Natural killer cell treated with Interleukin-12 subunit alpha and Interleukin-12 subunit beta and Interleukin-15 and Interleukin-18, amount 100 ng/mL, for 72 hours (primary cell): ENCODE measurements around the gene MDFIC. TPM values are rescaled to one million over a fixed set of nuclear protein-coding genes. Genes with fewer than 3 reads are reported as not detected.

Experiments used
- ATAC-seq, 2 donors: fragments of 150-1000 bp; cut with Tn5 transposase in 1 of 2; sonication (Bioruptor Pico), chemical (Tn5 transposase) in 1 of 2; 2 replicates each; pipeline ENCODE4 v1.10.0; 2021
- DNase-seq: peaks from one replicate; pipeline ENCODE4 v3.0.0; 2022; ENCODE audit warnings: low spot score
- H3K27ac Mint-ChIP-seq, 2 donors: 1 replicate in 1 of 2; 2 replicates in 1 of 2; pipeline ENCODE4 v1.8.0; 2022; ENCODE audit warnings: mixed read lengths in 2 of 2, mild to moderate bottlenecking in 1 of 2, moderate library complexity in 1 of 2
- H3K27me3 Mint-ChIP-seq, 2 donors: 1 replicate in 1 of 2; 2 replicates in 1 of 2; pipeline ENCODE4 v1.8.0; 2022; ENCODE audit warnings: mixed read lengths in 2 of 2
- H3K36me3 Mint-ChIP-seq: one replicate; pipeline ENCODE4 v1.8.0; 2022; ENCODE audit warnings: mixed read lengths
- H3K4me1 Mint-ChIP-seq, 2 donors: 1 replicate in 1 of 2; 2 replicates in 1 of 2; pipeline ENCODE4 v1.8.0; 2022; ENCODE audit warnings: low read depth in 2 of 2, mixed read lengths in 2 of 2, mild to moderate bottlenecking in 1 of 2
- H3K4me3 Mint-ChIP-seq: one replicate; pipeline ENCODE4 v1.8.0; 2022; ENCODE audit warnings: mixed read lengths
- H3K9me3 Mint-ChIP-seq: 2 replicates; pipeline ENCODE4 v1.8.0; 2022; ENCODE audit warnings: mixed read lengths
- total RNA-seq, 2 donors: library from RNA; stranded (reverse); gene quantifications; one replicate each; pipeline ENCODE4 v1.2.3, GENCODE V29; 2022

MDFIC gene
- total RNA-seq, 2 donors from 2014 or later: 67.0 to 109 TPM

- peaks cover 50 to 59% of the 10 kb centered on the region in 2 donors for H3K4me1 Mint-ChIP-seq
- peak overlapping the region; percentile 96 to 100 for H3K27ac Mint-ChIP-seq
- H3K9me3 Mint-ChIP-seq: peaks cover 7% of the 10 kb centered on the region
- H3K27me3 Mint-ChIP-seq: no peaks in the 10 kb centered on the region
- peak; percentile 94 to 95 for ATAC-seq
- no peaks in the 10 kb centered on the region for H3K36me3 Mint-ChIP-seq
- H3K4me3 Mint-ChIP-seq: peak overlapping the region; percentile 75
- DNase-seq: peak; percentile 78
These were observed 5.5 kb upstream of the MDFIC start for GRCh38 chr7:114916261-114916892.

DNA sequence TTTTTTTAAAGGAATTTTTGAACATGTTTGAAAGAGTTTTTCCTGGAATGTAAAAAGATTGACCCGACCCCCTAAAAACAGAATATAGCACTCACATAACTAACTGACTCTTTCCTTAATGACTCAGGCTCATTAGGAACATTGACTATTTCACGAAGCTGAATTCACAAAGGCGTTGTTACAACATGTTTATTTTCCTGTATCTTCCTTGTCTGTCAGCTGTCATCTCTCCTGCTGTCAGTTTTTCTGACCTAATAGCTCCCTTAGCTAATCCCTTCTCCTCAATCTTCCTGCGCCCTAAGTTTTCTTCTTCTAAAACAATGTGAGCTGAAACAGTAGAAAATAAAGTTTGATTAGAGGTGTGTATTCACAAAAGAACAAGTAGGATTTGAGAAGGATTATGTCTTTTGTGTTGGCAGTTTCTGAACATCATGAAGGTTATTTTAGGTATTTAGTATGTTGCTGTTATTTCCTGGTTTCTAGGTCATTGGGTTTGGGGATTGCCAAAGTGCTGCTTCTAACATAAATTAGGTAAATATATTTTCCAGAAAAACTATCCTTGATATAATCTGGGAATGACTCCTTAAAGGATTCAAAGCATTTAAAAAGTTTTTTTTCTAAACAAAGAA, 4.6 kb upstream of the MDFIC start:
- ATAC-seq (no peak), DNase-seq (no peak)
- H3K27me3 Mint-ChIP-seq: no peaks in the 10 kb centered on the region
- no peaks in the 10 kb centered on the region for H3K36me3 Mint-ChIP-seq
- H3K4me3 Mint-ChIP-seq: peak overlapping the region; percentile 75
- peak overlapping the region; percentile 96 to 100 for H3K27ac Mint-ChIP-seq
- peaks cover 7% of the 10 kb centered on the region for H3K9me3 Mint-ChIP-seq
- H3K4me1 Mint-ChIP-seq: peaks cover 58 to 64% of the 10 kb centered on the region in 2 donors

GRCh38 chr7:114919587-114919986, 2.3 kb upstream of the MDFIC start:
- no peak for DNase-seq
- peak overlapping the region; percentile 96 to 100 for H3K27ac Mint-ChIP-seq
- no peak for ATAC-seq

DNA sequence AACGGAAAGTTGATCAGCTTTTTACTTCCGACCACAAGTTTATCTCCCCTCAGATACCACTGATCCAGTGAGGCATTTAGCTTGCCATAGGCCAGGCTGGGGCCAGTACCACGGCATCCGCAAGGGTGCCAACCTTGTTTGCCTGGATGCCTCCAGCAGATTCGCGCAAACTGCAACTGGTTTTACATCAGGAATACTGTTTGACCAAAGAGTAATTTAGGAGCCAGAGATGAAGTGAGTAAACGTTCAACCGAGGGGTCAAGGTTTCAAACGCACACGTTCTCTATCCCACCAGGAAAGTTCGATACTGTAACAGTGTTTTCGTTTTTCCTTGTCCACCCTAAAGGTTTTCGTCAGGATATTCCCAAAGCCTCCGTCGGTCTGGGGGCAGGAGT, 266 bp upstream of the MDFIC start:
- ATAC-seq (no peak), DNase-seq (no peak)
- no peaks in the 10 kb centered on the region for H3K27me3 Mint-ChIP-seq
- peak overlapping the region; percentile 99 to 100 for H3K27ac Mint-ChIP-seq
- H3K36me3 Mint-ChIP-seq: peaks cover 4% of the 10 kb centered on the region
- H3K4me3 Mint-ChIP-seq: peak overlapping the region; percentile 99
- no peaks in the 10 kb centered on the region for H3K9me3 Mint-ChIP-seq
- H3K4me1 Mint-ChIP-seq: peaks cover 46 to 59% of the 10 kb centered on the region in 2 donors

More at GRCh38 chr7:114919587-114919986, 2.3 kb upstream of the MDFIC start:
- Mint-ChIP-seq H3K27me3 (no peaks in the 10 kb centered on the region), H3K4me3 (peak overlapping the region; percentile 99), H3K4me1 (peaks cover 56 to 59% of the 10 kb centered on the region in 2 donors), H3K36me3 (no peaks in the 10 kb centered on the region), H3K9me3 (peaks cover 2% of the 10 kb centered on the region)

- H3K4me3 Mint-ChIP-seq: peak overlapping the region; percentile 99
- no peaks in the 10 kb centered on the region for H3K27me3 Mint-ChIP-seq
- H3K36me3 Mint-ChIP-seq: peaks cover 4% of the 10 kb centered on the region
- H3K27ac Mint-ChIP-seq: peak overlapping the region; percentile 99 to 100
- no peaks in the 10 kb centered on the region for H3K9me3 Mint-ChIP-seq
- ATAC-seq: peak; percentile 67 to 78
- DNase-seq: peak; percentile 67
- peaks cover 42 to 53% of the 10 kb centered on the region in 2 donors for H3K4me1 Mint-ChIP-seq
These were observed 933 bp downstream of the MDFIC start for GRCh38 chr7:114922652-114923402.

GRCh38 chr7:114923403-114923713, 1.5 kb downstream of the MDFIC start:
- Mint-ChIP-seq H3K27ac (peak overlapping the region; percentile 99 to 100), H3K4me3 (peak overlapping the region; percentile 99), H3K27me3 (no peaks in the 10 kb centered on the region), H3K36me3 (peaks cover 4% of the 10 kb centered on the region), H3K4me1 (peaks cover 37 to 49% of the 10 kb centered on the region in 2 donors), H3K9me3 (no peaks in the 10 kb centered on the region)
- no peak for DNase-seq
- ATAC-seq: no peak

DNA sequence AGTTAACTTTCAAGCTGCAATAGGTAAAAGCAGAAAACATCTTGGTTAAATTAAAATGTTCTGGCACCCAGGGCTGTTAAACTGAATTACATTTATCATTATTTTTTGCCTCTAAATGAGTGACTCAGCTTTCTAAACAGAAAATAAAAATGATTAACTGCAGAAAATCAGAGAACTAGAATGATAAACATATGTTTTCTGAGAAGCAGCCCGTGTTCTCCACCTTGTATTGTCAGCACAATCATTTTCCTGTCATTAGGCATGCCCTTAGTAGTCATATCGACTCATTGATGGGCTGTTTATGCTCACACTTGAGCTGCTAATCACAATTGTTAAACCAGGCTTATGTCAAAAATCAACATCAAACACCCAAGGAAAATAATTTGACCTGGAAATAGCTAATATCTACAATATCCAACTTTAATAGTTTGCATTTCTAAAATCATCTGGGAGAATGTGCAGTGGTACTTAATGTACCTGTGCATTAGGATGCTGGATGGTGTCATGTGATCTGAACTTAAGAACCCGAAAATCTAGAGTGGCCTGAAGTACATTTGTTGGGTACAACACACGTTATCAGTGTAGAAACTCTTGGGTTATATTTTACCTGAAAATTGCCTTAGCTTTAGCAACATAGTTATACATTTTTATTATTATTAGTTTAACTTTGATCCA, 2.3 kb downstream of the MDFIC start:
- Mint-ChIP-seq H3K4me1 (peaks cover 30 to 41% of the 10 kb centered on the region in 2 donors), H3K9me3 (no peaks in the 10 kb centered on the region), H3K36me3 (peaks cover 4% of the 10 kb centered on the region), H3K27ac (peak overlapping the region; percentile 99 to 100), H3K4me3 (peak overlapping the region; percentile 99), H3K27me3 (no peaks in the 10 kb centered on the region)
- ATAC-seq (no peak), DNase-seq (no peak)

DNA sequence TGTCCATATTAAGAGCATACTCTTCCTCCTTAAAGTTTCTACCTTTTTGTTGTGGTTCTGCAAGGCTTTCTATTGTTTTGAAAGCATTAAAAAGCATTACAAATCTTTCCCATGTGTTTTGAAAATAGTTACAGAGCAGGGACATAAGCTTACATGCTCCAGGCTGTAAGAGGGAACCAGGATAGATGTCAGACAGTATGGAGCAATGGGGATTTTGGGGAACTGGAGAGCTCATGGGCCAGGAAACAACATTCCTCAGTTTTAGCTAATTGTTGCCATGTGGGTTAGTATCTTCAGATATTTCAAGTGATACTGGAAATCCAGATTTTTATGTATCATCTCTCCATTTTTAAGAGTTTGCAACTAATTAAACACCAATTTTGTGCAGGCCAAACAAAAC, 3.5 kb downstream of the MDFIC start:
- ATAC-seq: no peak
- DNase-seq: no peak
- peaks cover 4% of the 10 kb centered on the region for H3K36me3 Mint-ChIP-seq
- H3K4me3 Mint-ChIP-seq: peak overlapping the region; percentile 77
- peak overlapping the region; percentile 99 to 100 for H3K27ac Mint-ChIP-seq
- peaks cover 23 to 30% of the 10 kb centered on the region in 2 donors for H3K4me1 Mint-ChIP-seq
- H3K9me3 Mint-ChIP-seq: no peaks in the 10 kb centered on the region
- no peaks in the 10 kb centered on the region for H3K27me3 Mint-ChIP-seq

- no peak overlapping the region for H3K4me3 Mint-ChIP-seq
- peaks cover 4% of the 10 kb centered on the region for H3K36me3 Mint-ChIP-seq
- peaks cover 34 to 42% of the 10 kb centered on the region in 2 donors for H3K4me1 Mint-ChIP-seq
- no peak for DNase-seq
- no peaks in the 10 kb centered on the region for H3K27me3 Mint-ChIP-seq
- ATAC-seq: peak; percentile 56 to 66
- no peak overlapping the region for H3K27ac Mint-ChIP-seq
- no peaks in the 10 kb centered on the region for H3K9me3 Mint-ChIP-seq
These were observed 6.2 kb downstream of the MDFIC start for GRCh38 chr7:114928060-114928459.

DNA sequence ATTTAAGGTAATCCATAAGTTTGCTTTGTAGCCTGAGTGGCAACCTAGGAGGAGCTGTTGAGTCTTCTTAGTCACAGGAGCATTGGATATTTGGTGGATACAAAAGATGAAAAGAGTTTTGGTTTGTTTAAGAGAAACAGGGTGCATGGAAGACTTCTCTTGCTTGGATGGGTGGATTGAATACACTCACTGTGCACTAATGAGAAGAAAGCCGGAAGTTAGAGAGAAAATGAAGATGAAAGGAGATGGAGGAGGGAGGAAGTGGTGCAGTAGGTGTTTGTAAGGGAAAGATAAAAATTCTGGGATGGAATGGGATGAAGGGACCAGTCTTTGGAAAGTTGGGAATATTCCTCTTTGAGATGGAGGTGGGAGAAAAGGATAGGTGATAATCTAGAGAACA, 7.7 kb downstream of the MDFIC start:
- H3K4me1 Mint-ChIP-seq: peaks cover 38 to 56% of the 10 kb centered on the region in 2 donors
- no peaks in the 10 kb centered on the region for H3K27me3 Mint-ChIP-seq
- H3K9me3 Mint-ChIP-seq: no peaks in the 10 kb centered on the region
- DNase-seq: no peak
- H3K4me3 Mint-ChIP-seq: no peak overlapping the region
- H3K36me3 Mint-ChIP-seq: peaks cover 4% of the 10 kb centered on the region
- ATAC-seq: no peak
- no peak overlapping the region for H3K27ac Mint-ChIP-seq

GRCh38 chr7:114930107-114930661, 8.3 kb downstream of the MDFIC start:
- ATAC-seq (no peak), DNase-seq (no peak)
- Mint-ChIP-seq H3K4me3 (no peak overlapping the region), H3K27ac (no peak overlapping the region), H3K27me3 (no peaks in the 10 kb centered on the region), H3K4me1 (peaks cover 38 to 60% of the 10 kb centered on the region in 2 donors), H3K9me3 (no peaks in the 10 kb centered on the region), H3K36me3 (peaks cover 3% of the 10 kb centered on the region)

GRCh38 chr7:114930829-114931655, 9.1 kb downstream of the MDFIC start:
- peaks cover 36 to 53% of the 10 kb centered on the region in 2 donors for H3K4me1 Mint-ChIP-seq
- no peaks in the 10 kb centered on the region for H3K9me3 Mint-ChIP-seq
- DNase-seq: no peak
- H3K27me3 Mint-ChIP-seq: no peaks in the 10 kb centered on the region
- H3K36me3 Mint-ChIP-seq: no peaks in the 10 kb centered on the region
- H3K27ac Mint-ChIP-seq: no peak overlapping the region
- ATAC-seq: peak; percentile 67 to 69
- H3K4me3 Mint-ChIP-seq: no peak overlapping the region

GRCh38 chr7:114931656-114932011, 9.7 kb downstream of the MDFIC start:
- peak in 1 of 2 donors; percentile 60 for ATAC-seq
- H3K9me3 Mint-ChIP-seq: no peaks in the 10 kb centered on the region
- H3K27ac Mint-ChIP-seq: no peak overlapping the region
- DNase-seq: no peak
- H3K27me3 Mint-ChIP-seq: no peaks in the 10 kb centered on the region
- H3K4me3 Mint-ChIP-seq: no peak overlapping the region
- H3K36me3 Mint-ChIP-seq: no peaks in the 10 kb centered on the region
- peaks cover 36 to 47% of the 10 kb centered on the region in 2 donors for H3K4me1 Mint-ChIP-seq
